Inflammatory macrophage treated with lipopolysaccharide for 1 hour (primary cell): ENCODE results near the gene ATG5.

Experiments
- DNase-seq, 2 donors: peaks; one replicate each; pipeline ENCODE4 v3.0.0-alpha.2; 2020 to 2022

ATG5 gene

GRCh38 chr6:106215608-106216007 is 110.0 kb downstream of the ATG5 start:
- no peak for DNase-seq

GRCh38 chr6:106214531-106214930 is 111.0 kb downstream of the ATG5 start:
- peak; percentile 12 to 38 for DNase-seq

- no peak for DNase-seq
Measured at GRCh38 chr6:106213660-106214289, 111.8 kb downstream of the ATG5 start.

- no peak for DNase-seq
Measured at GRCh38 chr6:106212576-106212975, 113.0 kb downstream of the ATG5 start.

GRCh38 chr6:106206905-106207304 is 118.7 kb downstream of the ATG5 start:
- no peak for DNase-seq

GRCh38 chr6:106204961-106205360 is 120.6 kb downstream of the ATG5 start:
- DNase-seq = no peak

GRCh38 chr6:106199998-106200397 is 125.6 kb downstream of the ATG5 start:
- DNase-seq = peak in 1 of 2 donors; percentile 12

GRCh38 chr6:106199331-106199730 is 126.2 kb downstream of the ATG5 start:
- no peak for DNase-seq

GRCh38 chr6:106197441-106197840 is 128.1 kb downstream of the ATG5 start:
- DNase-seq = no peak

GRCh38 chr6:106194949-106195921 is 130.3 kb downstream of the ATG5 start:
- peak in 1 of 2 donors; percentile 39 for DNase-seq

- DNase-seq = no peak
Measured at GRCh38 chr6:106192824-106193223, 132.7 kb downstream of the ATG5 start.

- DNase-seq = no peak
Measured at GRCh38 chr6:106188104-106188794, 137.3 kb downstream of the ATG5 start.

GRCh38 chr6:106187424-106187982 is 138.1 kb downstream of the ATG5 start:
- DNase-seq = no peak

- DNase-seq = no peak
Measured at GRCh38 chr6:106186714-106187113, 138.8 kb downstream of the ATG5 start.

- no peak for DNase-seq
Measured at GRCh38 chr6:106186172-106186571, 139.4 kb downstream of the ATG5 start.

GRCh38 chr6:106185615-106186014 is 139.9 kb downstream of the ATG5 start:
- DNase-seq = no peak

- DNase-seq = no peak
Measured at GRCh38 chr6:106184629-106185028, 140.9 kb downstream of the ATG5 start.

GRCh38 chr6:106183430-106183829 is 142.1 kb downstream of the ATG5 start:
- no peak for DNase-seq

- DNase-seq = no peak
Measured at GRCh38 chr6:106182455-106182854, 143.1 kb downstream of the ATG5 start.

- DNase-seq = no peak
Measured at GRCh38 chr6:106181664-106182418, 143.7 kb downstream of the ATG5 start.

- DNase-seq = no peak
Measured at GRCh38 chr6:106180208-106180607, 145.4 kb downstream of the ATG5 start.

- no peak for DNase-seq
Measured at GRCh38 chr6:106178900-106179299, 146.7 kb downstream of the ATG5 start.
